HG02943 (cell line): ENCODE measurements around the gene C17orf67.
"Not testable (repeated sequence)": the region's sequence is repeated elsewhere in the genome, so short reads cannot be mapped to it uniquely, and the experiment has no call there.

Experiments
- ATAC-seq: cut with Tn5 transposase; IDR thresholded peaks from one replicate; pipeline ENCODE4 v1.9.1; 2021; ENCODE audit warnings: mild to moderate bottlenecking, low read depth, moderate library complexity; ENCODE audit not compliant: unreplicated experiment

Gene C17orf67

DNA sequence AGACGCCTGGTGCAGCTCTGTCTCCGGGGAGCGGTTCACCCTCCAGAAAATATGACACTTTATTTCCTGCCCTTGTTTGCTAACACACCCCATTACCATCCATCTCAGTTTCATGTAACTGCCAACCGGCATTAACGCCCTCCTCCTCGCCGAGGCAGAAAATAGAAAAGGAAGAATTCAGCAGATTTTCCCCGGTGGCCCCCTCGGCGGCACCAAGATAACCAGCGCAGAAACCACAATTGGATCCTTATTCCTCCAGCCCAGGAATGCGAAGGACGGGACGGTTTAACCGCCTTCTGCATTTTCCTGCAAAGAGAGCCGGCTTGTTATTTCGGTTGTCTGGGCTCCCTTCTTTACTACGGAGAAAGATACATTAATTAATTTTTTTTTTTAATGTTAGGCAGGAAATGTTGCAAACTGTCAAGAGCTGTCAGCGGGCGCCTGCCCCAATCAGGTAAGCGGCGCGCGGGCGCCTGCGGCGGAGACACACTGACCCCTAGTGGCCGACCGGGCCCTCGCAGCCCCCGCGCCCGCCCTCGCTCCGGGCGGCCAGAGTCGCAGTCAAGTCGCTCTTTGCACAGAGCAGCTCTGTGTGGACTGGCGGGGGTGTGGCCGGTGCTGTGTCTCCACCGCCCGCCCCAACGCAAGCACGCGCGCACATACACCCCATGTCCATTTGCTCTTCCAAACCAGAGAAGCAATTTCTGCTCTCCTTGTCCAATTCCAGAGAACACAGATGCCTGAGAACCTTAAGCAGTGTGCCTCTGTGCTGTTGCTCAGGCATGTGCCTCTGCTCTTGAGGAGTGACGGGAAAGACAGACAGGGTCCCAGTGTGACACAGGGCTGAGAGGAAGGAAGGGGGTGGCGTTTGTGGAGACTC is 53.6 kb downstream of the C17orf67 start:
- peak; percentile 92 for ATAC-seq

DNA sequence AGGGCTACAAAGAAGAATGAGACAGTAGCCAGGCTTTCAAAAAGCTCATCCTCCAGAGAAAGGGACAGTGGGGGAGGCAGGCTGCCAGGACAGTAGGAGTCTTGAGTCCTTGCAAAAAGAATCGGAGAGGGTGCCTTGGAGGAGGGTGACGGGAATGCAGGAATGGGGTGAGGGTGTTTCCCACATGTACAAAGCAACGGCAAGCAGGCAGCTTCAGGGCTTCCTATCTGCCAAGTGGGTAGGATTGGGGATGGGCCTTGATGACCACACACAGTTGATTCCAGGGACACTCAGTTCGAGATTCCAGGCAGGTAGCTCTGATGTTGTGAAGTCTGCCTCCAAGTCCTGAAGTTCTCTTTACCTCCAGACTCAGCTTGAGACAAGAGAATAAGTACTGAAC is 54.4 kb downstream of the C17orf67 start:
- ATAC-seq, result no peak

- no peak for ATAC-seq
Observed at GRCh38 chr17:56778898-56779297, 54.8 kb downstream of the C17orf67 start.

DNA sequence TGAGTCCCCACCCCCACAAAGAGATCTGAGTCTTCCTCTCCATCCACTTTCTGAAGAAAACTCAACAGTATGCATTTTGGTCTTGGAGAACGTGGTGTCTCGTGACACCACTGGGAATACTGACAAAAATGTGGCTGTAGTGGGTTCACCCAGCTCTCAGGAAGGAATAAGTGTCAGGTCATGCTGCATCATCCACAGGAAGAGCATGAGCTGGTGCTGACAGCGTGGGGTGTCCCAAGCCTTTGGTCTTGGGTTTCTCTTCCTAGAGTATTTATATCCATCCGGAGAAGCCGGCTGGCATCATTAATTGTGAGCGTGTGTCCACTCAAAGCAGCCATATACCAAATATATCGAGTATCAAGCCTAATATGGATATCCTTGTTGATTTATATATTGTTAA is 55.9 kb downstream of the C17orf67 start:
- ATAC-seq, result no peak

DNA sequence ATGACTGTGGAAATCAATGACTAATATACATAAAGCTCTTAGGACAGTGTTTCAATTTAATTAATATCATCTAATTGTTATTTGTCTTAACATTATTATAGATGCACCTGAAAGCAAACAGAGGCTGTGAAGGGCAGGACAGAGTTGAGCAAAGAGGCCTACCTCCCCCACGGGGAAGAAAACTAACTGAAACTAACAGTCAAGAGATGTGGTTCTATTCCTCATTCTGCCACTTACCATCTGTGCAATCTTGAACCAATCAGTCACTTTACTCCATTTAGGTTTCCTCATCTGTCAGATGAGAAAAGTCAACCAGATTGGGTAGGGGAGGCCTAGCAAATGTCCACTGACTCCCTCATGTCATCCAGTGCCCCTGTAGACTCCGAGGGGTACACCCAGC is 59.1 kb downstream of the C17orf67 start:
- ATAC-seq, result no peak

GRCh38 chr17:56773124-56773523 is 60.6 kb downstream of the C17orf67 start:
- ATAC-seq, result no peak

- ATAC-seq, result no peak
Observed at GRCh38 chr17:56772442-56772841, 61.3 kb downstream of the C17orf67 start.

- no peak for ATAC-seq
Observed at GRCh38 chr17:56771975-56772374, 61.7 kb downstream of the C17orf67 start.

GRCh38 chr17:56771563-56771962 is 62.2 kb downstream of the C17orf67 start:
- no peak for ATAC-seq

DNA sequence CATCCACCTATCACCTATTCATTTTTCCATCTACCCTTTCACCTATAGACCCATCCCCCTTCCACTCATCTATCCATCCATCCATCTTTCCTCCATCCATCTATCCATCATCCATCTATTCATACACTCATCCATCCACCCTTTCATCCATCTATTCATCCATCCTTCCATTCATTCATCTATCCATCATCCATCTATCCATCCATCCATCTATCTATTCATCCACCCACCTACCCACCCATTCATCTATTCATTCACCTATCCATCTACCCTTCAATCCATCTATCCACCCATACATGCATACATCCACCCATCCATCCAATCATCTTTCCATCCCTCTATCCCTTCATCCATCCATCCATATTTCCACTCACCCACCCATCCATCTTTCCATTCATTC is 63.3 kb downstream of the C17orf67 start:
- ATAC-seq, result no peak

DNA sequence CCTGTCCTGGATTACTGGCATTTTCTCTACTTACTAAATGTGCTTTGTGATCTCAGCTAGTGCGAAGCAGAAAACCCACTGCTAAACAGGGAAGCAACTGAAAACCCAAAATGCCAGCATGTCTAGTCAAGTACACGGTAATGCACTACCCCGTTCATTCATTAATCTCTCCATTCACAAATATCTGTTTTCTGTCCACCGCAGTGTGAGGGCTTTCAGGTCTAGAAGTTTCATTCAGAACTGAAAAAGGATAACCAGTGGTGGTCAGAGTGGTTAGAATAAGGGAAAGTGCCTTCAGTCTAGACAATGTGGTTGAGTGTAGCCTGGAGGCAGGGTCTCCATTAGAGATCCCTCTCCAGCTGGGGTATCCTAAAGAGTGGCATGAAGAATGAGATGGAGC is 68.3 kb downstream of the C17orf67 start:
- ATAC-seq, result no peak

DNA sequence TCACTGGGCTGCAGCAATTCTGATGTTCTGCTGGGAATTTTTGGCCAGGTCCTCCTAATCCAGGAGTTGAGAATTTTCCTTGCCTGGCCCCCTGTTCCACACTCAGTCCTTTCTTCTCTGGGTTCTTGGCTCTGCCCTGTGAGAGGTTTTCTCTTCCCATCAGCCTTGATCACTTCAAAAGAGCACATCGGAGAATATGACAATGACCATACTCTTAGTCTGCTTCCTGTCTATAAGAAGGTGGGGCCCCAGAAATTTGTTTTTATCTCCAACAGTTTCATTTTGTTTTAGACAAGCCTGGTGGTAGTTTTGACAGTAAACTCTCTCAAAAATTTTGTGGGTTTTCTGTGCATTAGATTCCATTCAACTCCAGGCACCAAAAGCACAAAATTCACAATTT is 70.7 kb downstream of the C17orf67 start:
- no peak for ATAC-seq

GRCh38 chr17:56762144-56762543 is 71.6 kb downstream of the C17orf67 start:
- ATAC-seq, result no peak

DNA sequence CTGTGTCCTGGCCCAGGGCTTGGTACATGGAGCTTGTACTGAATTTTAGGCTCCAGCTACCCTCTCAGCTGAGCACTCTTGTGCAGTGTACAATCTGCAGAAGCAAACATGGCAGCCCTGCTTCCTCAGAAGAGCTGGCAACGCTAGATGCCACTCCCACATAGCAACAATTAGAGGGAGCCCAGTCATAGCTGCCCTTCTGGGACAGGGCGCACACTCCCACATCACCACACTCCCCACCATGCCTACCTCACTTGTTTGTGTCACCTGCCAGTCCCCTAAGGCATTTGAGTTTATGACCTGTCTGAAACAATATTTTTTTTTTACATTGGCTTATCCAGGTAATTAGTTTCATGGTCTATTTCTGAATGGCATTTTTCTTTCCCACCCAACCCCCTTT is 72.3 kb downstream of the C17orf67 start:
- no peak for ATAC-seq

DNA sequence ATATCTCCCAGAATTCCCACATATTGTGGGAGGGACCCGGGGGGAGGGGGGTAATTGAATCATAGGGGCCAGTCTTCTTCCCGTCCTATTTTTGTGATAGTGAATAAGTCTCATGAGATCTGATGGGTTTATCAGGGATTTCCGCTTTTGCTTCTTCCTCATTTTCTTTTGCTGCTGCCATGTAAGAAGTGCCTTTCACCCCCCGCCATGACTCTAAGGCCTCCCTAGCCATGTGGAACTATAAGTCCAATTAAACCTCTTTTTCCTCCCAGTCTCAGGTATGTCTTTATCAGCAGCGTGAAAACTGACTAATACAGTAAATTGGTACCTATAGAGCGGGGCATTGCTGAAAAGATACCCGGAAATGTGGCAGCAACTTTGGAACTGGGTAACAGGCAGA is 76.1 kb downstream of the C17orf67 start:
- not testable (repeated sequence) for ATAC-seq

- ATAC-seq, result no peak
Observed at GRCh38 chr17:56756536-56756935, 77.2 kb downstream of the C17orf67 start.

GRCh38 chr17:56755310-56755709 is 78.4 kb downstream of the C17orf67 start:
- ATAC-seq, result no peak

DNA sequence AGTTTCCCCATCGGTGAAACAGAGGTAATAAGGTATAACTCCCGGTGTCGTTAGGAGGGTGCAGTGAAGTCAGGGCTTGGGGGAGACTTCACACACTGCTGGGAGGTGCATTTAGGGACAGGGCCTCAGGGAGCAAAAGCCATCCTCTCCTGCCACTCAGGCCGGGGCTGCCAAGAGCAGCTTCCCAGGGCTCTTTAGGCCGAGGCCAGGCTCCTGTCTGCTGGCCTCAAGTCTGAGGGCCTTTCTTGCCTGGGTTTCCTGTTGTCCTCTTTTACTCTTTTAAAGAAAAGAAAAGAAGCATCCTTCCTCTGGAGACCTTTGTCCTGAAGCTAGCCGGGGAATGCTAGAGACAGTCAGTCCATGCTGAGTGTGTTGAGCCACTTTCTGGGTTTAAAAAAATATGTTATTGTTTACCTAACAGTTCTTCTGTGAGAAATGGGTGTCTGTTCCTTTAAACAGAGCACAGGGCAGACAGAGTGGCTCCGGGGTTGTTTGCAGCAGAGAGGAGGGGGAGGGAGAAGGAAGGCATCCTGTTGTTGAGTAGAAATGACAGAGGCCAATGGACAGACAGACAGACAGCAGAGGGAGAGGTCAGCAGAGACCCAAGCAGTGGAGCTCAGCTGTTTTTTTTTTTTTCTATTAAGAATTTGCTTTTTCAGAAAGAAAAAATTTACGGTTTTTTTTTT is 79.1 kb downstream of the C17orf67 start:
- no peak for ATAC-seq

DNA sequence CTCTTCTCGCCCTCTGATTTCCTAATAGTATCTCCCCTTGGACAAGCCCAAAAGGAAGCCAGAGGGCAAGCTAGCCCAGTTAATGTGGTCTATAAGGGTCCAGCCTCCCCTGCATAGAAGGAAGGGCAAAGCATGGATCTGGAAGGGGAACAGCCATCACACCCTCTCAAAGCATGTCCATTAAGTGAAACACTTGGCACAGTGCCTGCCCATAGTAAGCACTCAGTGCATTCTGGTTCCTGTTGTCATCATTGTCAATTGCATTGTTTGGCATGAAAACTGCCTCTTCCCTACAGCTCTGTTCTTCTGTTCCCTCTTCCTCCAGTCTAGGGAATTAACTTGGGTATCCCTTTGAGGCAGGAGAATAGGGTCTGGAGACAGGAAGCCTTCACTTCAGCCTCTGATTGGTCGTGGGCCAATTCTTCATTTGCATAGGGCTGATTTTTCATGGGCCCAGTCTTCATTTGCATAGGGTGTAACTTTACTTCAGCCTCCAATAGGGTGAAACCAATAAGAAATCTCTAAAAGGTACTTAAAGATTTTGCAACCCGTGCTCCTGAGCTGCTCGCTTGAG is 81.4 kb downstream of the C17orf67 start:
- ATAC-seq, result no peak

DNA sequence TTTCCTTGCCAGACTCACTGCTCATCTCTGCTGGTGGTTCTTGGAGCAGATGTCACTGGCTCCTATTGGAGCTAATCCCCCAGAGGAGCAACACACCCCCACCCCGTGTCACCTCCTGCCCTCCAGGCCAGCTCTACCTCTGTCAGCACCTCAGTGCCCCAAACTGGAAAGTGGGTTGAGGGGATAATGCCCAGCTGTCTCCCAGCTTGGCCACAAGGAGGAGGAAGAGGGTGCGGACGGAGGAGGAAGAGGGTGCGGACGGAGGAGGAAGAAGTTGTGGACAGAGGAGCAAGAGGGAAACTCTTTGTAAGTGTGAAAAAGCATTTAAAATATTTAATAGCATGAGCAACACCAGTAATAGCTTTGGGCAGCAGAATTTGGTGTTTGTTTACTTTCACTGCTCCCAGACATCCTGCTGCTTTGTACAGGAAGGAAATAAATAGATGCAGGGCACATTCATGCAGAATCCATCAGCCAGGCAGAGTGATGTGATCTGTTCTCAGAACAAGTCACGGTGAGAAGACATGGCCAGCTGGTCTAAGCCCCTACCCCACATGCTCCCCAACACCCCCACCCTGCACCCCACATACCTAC is 82.5 kb downstream of the C17orf67 start:
- ATAC-seq, result no peak

- ATAC-seq, result no peak
Observed at GRCh38 chr17:56744721-56745120, 89.0 kb downstream of the C17orf67 start.
